ENCODE results near the gene PRDM9.
"Not testable (repeated sequence)": the region's sequence is repeated elsewhere in the genome, so short reads cannot be mapped to it uniquely, and the experiment has no call there.

- TF ChIP-seq EZH2phosphoT487 (IDR thresholded peaks at IDR 0.05; ENCODE audit: low read depth); CTCF (IDR thresholded peaks at IDR 0.05; ENCODE audit: low read depth, low read length): not testable (repeated sequence)
These were observed 19.2 kb downstream of the PRDM9 start for GRCh38 chr5:23526616-23527015.

Data from OCI-LY3 (cell line).